ENCODE measurements around the gene SMARCA4.
A peak's percentile ranks its signal among the peaks of the same experiment; 100 is the strongest.

Gene SMARCA4

DNA sequence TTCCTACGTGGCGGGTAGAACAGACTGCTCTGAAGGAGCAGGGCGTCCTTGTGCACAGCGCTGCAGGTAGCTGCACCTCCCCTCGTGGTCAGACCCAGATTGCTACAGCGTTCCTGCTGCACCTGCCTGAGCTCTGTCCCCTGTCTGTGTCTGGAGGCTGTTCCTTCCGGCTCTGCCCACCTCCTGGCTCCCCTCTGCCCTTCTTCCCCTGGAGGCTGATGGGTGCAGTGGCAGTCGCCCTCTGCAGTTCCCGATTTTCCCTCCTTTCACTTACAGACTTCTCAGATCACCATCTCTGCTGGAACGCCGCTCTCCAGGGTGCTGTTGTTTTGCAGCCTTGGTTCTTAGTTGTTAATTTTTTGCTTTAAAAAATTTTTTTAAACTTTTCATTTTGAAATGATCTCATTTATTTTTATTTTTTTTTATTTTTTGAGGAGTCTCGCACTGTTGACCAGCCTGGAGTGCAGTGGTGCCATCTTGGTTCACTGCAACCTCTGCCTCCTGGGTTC lies 53.6 kb downstream of the SMARCA4 start:
- no peak for DNase-seq

DNA sequence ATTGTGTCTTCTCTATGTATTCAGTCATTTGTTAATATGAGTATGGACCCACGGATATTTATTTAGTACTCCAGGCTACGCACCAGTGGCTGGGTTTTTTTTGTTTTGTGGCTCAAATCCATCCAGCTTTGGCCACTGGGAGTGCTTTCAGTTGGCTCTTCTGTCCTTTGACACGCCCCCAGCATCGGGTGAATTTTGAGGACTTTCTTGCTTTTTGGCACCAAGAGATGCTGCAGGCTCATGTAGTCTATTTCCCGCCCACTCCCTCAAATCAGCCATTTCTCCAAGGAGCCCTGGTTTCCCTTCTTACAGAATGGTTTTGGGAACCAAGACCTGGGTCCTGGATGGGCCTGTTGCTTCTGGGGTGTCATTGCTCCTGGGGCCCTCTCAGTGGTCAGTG lies 55.8 kb downstream of the SMARCA4 start:
- DNase-seq, result no peak

DNA sequence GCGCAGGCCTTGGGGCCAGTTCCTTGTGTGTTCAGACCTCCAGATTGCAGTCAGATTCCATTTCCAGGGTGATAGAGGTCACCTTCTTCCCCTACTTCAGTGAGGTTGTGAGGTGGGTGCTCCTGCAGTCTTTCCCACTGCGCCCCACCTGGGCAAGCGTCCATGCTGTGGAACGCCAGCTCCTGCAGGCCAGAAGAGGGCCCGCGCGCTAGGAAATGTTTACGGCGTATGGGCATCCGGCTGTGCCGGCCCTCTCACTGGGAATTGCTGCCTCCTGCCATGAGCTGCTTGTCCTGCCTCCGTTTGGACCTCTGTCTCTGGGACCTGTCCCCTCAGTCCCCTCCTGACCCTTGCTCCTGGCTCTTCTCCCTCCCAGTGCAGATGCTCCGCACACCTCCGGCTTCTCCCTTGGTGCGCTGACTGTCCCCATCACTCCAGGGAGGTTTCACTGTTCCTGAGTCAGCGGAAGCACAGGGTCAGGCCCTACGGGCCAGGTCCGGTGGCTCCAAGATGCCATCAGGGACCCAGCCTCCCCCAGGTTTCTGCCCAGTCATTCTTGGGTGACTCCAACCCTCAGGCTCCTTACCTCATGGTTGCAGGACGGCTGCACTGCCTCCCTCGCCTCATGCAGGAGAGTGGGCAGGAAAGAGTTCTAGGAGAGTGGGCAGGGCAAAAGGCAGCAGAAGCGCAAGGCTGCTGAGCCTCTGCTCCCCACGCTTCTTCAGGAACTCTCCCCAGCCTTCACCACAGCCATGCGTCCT lies 56.6 kb downstream of the SMARCA4 start:
- no peak for DNase-seq

DNA sequence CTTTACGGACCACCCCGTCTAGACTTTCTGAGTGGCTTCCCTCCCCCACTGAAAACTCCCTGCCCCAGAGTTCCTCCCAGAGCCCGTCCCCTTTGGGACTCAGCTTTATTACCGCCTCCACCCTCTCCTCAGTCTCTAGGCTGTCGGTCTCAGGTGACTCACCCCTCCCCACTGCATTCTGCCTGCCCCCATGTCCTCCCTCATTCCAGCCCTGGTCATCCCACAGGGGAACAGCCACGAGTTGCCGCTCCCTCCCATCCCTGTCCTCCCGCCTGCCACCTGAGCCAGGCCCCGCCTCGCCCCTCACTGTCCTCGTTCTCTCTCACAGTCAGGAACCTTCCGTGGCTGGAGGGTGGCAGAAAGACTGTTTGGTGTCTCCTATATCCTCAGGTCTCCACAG lies 57.3 kb downstream of the SMARCA4 start:
- no peak for DNase-seq

DNA sequence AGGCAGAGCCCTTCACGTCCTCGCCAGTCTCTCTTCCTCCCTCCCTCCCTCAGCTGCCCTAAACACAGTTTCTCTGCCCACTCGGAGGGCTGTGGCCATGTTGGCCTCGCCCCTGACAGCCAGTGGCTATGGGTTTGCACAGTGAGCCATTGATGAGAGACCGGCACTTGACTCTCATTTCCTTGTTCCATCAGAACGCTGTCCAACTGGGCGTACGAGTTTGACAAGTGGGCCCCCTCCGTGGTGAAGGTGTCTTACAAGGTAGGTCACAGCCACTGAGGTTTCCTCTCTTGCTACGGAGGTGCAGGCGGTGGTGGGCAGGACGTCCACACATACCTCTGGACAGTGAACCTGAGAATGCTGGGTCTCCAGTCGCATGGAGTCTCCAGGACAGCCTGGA lies 57.9 kb downstream of the SMARCA4 start:
- DNase-seq, result no peak

DNA sequence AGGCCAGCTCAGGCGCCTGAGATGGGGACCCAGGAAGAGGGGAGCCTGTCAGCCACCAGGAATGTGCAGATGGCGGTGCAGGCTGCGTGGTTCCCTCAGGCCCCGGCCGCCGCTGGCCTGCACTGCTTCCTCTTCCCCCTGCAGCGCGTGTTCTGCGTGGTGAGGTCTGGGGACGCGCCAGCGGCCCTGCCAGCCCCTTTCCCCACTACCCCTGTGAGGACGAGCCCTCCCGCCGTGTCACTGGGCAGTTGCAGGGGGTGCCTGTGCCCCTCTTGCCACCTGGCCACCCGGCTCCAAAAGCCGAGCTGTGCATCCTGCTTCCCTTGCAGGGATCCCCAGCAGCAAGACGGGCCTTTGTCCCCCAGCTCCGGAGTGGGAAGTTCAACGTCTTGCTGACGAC lies 58.4 kb downstream of the SMARCA4 start:
- no peak for DNase-seq

DNA sequence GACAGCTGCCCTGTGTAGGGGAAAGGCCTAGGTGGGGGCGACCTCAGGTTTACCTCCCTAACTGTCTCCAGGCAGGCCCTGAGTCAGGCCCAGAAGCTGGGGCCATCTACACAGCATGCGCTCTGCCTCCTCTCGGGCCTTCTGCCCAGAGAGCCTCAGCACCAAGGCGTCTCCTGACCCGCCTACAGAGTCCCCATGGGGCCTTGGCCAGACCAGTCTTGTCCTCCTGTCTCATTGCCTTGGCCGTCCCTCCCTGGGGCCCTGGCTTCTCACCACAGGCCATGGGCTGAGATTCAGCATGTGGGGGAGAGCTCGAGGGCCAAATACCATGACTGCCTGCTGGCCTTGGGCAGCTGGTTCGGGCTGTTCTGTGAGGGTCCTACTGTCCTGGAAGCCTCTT lies 59.0 kb downstream of the SMARCA4 start:
- peak in 7 of 14 donors; percentile 5 to 57 (median 30) for DNase-seq

DNA sequence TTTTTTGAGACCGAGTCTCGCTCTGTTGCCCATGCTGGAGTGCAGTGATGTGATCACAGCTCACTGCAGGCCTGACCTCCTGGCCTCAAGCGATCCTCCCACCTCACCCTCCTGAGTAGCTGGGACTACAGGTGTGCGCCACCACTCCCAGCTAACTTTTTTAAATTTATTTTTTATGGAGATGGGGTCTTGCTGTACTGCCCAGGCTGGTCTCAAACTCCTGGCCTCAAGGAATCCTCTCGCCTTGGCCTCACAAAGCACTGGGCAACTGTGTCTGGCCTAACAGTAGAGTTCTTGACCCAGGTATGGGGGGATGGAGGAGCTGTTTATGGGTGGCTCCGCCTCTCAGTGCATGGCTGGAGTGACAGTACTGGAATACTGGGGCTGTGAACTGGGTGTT lies 59.6 kb downstream of the SMARCA4 start:
- DNase-seq, result no peak

DNA sequence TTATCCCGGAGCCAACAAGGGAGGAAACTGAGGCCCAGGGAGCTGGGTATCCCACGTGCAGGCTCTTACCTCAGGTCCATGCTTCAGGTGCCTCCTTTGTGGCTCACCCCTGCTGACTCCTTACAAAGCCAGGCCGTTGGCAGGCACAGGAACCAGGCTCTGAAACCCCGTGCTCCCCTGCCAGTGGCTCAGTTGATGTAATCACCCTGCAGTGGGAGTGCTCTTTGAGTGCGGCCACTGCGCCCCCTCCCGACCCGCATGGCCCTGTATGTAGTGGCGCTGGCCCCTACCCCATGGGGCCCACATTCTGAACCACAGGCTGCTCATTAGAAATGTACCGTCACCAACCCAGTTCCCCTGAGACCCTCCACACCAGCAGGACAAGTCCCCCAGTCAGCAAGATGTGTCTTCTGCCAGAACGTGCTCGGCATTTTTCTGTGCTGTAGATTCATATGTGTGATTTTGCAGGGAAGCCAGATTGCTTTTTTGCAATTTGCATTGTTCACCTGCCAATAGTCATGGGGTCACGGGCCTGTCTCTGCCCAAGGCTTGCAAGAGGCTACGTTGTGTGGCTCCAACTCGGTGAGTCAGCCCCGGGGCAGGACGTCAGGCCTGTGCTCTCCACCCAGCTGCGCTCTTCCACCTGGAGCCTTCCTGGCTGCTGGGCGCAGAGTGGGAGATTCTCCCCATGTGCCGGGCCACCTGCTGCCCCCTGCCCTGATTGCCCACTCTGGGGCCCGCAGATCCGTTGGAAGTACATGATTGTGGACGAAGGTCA lies 60.3 kb downstream of the SMARCA4 start:
- peak in 3 of 14 donors; percentile 2 to 15 (median 11) for DNase-seq

DNA sequence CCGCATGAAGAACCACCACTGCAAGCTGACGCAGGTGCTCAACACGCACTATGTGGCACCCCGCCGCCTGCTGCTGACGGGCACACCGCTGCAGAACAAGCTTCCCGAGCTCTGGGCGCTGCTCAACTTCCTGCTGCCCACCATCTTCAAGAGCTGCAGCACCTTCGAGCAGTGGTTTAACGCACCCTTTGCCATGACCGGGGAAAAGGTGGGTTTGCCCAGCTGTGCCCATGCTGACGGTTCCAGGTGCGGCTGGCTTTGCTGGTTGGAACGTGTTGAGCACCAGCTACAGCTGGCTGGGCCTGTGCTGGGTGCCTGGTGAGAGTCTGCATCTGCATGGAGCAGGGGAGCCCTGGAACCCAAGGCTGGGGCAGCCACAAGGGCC lies 60.9 kb downstream of the SMARCA4 start:
- DNase-seq, result no peak

DNA sequence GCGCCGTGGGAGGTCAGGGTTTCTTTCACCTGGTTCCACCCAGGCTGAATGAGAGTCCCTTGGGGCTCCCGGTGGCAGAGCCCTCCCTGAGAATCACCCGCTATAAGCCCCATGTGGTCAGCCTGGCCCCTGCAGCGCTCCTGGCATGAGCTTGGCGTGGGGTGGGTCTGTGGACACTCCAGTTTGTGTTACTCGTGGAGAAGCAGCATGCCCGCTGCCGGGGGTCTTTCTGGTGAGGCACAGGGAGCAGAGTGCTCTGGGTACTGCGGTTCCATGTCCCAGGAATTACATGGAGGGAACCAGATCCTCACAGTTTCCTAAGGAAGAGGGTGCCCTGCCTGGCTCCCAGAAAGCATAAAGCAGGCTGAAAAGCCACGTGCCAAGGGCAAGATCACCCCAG lies 62.2 kb downstream of the SMARCA4 start:
- DNase-seq, result no peak

DNA sequence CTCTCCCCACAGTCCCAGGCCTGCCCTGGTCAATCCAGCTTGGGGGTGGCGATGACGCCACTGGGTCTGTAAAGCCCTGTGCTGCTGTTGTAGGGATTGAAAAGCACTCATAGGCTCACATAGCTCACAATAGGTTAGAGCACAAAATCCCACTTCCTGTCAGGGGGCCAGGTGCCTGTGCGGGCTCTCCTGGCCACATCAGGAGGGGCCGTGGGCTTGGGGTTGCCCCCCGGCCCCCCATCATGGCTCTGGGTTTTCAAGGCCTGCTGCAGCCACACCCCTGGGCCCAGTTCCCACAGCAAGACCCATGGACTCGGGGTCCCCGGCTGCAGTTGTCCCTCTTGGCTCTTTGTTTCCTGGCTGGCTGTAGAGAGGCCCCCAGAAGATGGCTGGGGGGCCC lies 62.9 kb downstream of the SMARCA4 start:
- no peak for DNase-seq

DNA sequence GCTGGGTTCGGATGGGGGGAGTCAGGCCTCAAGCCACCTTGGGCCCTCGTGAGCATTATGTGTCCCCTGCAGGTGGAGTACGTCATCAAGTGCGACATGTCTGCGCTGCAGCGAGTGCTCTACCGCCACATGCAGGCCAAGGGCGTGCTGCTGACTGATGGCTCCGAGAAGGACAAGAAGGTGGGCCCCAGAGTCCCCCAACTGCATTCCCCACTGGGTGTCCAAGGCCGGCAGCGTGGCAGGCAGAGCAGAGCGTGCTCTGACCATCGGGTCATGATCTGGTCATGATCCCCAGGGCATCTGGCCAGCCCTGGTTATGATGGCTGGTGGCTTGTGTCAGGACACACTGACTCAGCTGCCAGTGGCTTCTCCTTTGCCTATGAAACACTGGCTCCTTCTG lies 63.4 kb downstream of the SMARCA4 start:
- no peak for DNase-seq

DNA sequence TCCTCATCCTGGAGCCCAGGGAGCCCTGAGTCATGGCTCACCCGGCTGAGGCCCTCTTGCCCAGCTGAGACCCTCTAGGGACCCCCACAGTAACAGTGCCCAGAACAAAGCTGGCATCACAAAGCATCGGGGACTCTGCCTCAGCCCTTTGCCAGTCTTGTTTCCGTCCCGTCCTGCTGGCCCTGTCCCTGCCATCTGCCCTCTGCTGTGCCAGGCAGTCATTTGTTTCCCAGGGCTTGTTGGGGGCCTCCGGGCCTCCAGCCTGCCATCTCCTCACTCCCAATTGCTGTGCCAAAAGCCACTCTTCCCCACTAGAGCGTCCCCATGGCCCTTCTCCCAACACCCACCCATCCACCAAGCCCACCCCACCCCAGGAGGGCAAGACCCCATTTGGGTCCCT lies 64.2 kb downstream of the SMARCA4 start:
- DNase-seq, result peak in 1 of 14 donors; percentile 65

DNA sequence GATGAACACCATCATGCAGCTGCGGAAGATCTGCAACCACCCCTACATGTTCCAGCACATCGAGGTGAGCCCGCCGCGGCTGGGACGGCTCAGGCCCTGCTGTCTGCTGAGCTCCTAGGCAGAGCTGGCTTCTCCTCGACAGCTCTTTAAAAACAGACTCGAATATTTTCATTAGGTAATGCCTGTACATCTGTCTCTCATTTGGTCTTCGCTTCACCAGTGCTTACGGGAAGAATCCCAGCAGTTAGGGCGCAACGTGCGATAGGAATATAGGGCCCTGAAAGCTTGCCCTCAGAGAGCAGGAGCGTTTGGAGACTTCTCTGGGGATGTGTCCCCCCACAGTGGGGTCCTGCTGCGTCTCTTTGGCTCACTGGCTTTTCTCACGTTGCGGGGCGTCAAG lies 64.6 kb downstream of the SMARCA4 start:
- no peak for DNase-seq

DNA sequence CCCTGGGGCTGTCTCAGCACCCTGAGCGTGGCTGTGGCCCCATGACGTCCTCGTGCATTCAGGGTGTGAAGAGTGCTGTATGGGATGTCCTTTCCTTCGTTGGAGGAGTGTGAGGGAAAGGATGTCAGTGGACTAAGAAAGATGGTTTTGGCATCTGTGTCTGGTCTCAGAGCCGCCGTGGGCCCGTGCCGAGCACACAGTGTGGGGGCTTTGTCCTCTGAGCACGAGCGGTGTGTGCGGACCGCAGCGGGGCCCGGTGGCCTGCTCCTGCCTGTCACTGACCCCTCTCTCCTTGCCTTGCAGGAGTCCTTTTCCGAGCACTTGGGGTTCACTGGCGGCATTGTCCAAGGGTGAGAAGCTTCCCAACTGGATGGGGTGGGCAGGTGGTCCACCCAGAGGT lies 65.2 kb downstream of the SMARCA4 start:
- no peak for DNase-seq

DNA sequence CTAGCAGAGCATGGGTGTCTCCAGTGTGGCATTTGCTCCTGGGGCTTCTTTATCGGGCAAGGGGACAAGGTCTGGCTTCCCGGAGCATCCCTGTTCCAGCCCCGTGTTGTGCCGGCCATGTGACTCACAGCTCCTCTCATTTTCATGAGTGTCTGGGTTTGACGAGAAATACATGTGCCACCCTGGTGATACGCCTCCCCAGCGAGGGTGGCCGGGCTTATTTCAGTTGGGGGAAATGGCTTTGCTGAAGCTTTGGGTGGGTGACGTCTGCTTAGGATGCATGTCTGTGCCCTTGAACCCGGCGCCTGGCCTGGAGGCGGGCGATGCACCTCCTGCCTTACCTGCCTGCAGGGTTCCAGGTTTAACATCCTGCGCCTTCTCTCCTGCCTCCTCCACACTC lies 66.6 kb downstream of the SMARCA4 start:
- no peak for DNase-seq

DNA sequence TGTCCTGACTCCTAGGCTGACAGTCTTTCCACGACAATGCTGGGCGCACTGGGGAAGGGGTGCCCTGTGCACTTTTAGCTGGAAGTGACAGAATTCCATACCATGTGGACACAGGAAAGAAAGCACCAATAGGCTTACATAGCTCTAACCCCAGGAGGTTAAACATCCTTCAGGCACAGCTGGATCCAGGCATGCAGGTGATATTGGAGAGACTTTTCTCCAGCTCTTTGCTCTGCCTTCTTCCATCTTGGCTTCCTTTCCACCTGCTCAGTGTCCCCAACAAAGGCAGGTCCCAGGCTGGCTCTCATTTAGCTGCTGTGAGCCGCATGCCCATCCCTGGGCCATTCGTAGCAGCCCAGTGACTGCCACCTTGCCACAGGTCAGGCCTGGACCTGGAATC lies 67.3 kb downstream of the SMARCA4 start:
- DNase-seq, result no peak

DNA sequence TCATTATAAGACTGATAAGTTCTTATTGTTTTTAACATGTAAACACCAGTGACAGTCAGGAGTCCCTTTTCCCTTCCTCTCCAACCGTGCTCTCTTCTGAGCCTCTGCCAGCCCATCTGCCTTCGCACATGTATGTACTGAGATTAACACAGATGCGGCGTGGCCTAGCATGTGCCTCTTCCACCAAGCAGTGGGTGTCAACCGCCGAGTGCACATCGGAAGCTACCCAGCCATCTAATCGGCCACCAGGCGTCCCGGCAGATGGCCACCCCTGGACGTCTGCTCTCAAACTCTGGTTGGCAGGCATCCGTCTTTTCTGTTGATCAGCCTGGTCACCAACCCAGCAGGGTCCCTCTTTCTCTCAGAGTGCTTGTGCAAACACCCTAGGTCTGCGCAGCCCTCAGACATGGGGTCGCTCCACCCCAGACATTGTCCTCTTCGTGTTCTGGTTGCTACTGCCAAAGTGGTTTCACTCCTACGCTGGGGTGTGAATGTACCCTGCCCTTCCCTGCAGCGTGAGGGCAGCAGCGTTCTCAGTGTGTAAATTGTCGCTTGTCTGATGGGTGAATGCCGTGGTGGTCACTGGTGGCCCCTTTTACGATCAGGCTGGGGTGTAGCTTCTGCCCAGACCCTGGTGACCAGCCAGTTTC lies 70.7 kb downstream of the SMARCA4 start:
- peak in 1 of 14 donors; percentile 39 for DNase-seq

DNA sequence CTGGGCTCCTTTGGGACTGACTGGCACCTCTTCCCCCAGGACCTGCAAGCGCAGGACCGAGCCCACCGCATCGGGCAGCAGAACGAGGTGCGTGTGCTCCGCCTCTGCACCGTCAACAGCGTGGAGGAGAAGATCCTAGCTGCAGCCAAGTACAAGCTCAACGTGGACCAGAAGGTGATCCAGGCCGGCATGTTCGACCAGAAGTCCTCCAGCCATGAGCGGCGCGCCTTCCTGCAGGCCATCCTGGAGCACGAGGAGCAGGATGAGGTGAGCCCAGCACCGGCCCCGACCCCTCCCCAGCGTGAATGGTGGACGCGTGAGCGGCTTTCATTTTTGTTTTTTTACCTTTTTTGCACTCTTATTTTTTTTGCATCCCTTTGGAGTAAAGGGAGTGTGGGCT lies 72.4 kb downstream of the SMARCA4 start:
- DNase-seq, result no peak

DNA sequence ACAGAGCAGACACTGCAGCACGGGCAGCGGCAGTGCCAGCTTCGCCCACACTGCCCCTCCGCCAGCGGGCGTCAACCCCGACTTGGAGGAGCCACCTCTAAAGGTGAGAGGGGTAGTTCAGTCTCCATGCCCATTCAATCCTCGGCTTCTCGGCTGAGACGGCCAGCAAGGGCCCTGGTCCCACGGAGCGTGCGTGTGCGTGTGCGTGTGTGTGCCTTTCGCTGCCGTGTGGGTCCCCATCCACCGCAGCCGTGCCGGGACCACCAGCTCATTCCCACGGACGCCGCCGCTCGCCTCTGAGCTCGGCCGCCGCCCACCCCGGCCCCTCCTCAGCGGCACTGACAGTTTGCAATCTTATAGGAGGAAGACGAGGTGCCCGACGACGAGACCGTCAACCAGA lies 72.9 kb downstream of the SMARCA4 start:
- no peak for DNase-seq

DNA sequence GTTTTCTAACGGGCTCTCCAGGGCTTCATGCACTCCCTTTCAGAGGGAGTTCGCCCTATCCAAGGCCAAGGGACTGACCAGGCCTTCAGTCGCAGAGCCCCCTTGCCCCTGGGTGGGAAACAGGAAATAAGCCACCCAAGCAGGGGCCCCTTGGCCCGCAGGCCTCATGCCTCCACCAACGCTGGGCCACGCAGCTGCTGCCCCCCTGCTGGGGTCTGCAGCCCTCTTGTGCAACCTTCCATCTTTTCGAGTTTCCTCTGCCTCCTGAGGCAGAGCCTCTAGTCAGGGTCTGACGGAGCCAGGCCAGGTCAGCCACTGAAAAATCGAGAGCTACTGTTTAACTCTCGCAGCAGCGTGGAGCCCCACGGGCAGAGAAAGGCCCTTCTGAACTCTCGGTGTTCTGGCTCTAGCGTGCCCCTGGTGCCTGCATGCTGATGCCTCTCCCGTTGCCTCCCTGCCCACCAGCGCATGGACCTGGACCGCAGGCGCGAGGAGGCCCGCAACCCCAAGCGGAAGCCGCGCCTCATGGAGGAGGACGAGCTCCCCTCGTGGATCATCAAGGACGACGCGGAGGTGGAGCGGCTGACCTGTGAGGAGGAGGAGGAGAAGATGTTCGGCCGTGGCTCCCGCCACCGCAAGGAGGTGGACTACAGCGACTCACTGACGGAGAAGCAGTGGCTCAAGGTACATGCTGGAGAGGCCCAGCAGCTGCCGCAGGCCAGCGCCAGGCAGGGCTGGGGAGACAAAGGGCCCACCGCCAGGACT lies 73.8 kb downstream of the SMARCA4 start:
- DNase-seq, result no peak
